ENCODE data around the gene SMOC1. TPM values are rescaled to one million over a fixed set of nuclear protein-coding genes. Genes with fewer than 3 reads are reported as not detected.

SMOC1 gene
- total and polyA plus RNA-seq, 2 of the 8 experiments (the other 6 are each of a cell fraction or from before 2014, with no cell fraction given) = 1.6 to 2.4 TPM

DNA sequence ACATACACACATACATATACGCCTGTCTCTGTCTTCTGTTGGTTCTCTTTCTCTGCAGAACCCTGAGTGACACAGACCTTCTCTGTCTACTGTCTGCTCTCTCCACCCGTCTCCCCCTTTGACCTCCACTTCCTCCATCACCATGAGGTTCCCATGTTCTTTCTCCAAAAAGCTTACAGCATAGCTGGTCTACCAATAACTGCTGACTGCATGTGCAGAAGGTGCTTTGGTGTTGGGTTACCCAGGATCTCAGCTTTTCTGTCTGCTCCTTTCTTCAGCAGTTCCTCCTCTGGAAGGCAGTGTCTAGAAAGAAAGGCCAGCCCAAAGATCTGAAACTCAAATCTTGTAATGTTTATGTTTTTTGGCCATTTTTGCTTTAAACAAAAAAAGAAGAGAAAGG lies 125.6 kb downstream of the SMOC1 start:
- no peaks in the 10 kb centered on the region for H3K79me2 ChIP-seq (ENCODE audit: control insufficient read depth in 1 of 2, insufficient read depth in 2 of 2, low read length in 2 of 2)
- H3K27me3 ChIP-seq (replicated peaks in 1 of 4; ENCODE audit: control insufficient read depth in 3 of 4, extremely low read depth in 1 of 4, insufficient read depth in 3 of 4, low read length in 3 of 4) = no peaks in the 10 kb centered on the region
- H4K91ac ChIP-seq (replicated peaks; ENCODE audit: insufficient read length, low read length) = no peak overlapping the region
- ChIA-PET CTCF (ENCODE audit: partially characterized antibody) (interaction anchor here (1.0 to 1.1 kb wide), 2 partner anchors 9 to 15 kb away, joined by 4 to 5 read pairs; no protein-coding TSS in a partner anchor), POLR2A (ENCODE audit: partially characterized antibody) (no interaction called here)
- no peak overlapping the region for H3K18ac ChIP-seq (ENCODE audit: extremely low read depth, low read length)
- H3K14ac ChIP-seq (ENCODE audit: insufficient read length) = no peak overlapping the region
- no peaks in the 10 kb centered on the region for H3K36me3 ChIP-seq (ENCODE audit: control insufficient read depth in 2 of 4, insufficient read depth in 4 of 4, low read length in 3 of 4)
- no peak overlapping the region for H2BK15ac ChIP-seq (ENCODE audit: low read length)
- DNase-seq (ENCODE audit: low read depth in 1 of 2, low spot score in 2 of 2) (no peak), FAIRE-seq (no peak)
- no peak overlapping the region for H3K27ac ChIP-seq (ENCODE audit: low read depth, low read length)
- no peak overlapping the region for H2BK120ac ChIP-seq (replicated peaks; ENCODE audit: low read depth, low read length)
- H2BK20ac ChIP-seq (ENCODE audit: low read length) = no peak overlapping the region
- no peak overlapping the region for H2BK12ac ChIP-seq (ENCODE audit: low read depth, low read length)
- H3K23ac ChIP-seq (ENCODE audit: insufficient read length) = no peak overlapping the region
- H3K4ac ChIP-seq (replicated peaks; ENCODE audit: insufficient read length, low read depth, low read length) = no peak overlapping the region
- H3K4me1 ChIP-seq (replicated peaks in 1 of 4; ENCODE audit: control insufficient read depth in 3 of 4, insufficient read depth in 4 of 4, low read length in 3 of 4) = peaks cover 0 to 8% (median 5%) of the 10 kb centered on the region in 4 experiments; a peak in 3 of 7 replicates
- no peak overlapping the region for H4K8ac ChIP-seq (ENCODE audit: extremely low read depth, insufficient read depth, low read length)
- H2AFZ ChIP-seq (ENCODE audit: low read length) = no peak overlapping the region
- no peaks in the 10 kb centered on the region for H4K20me1 ChIP-seq (replicated peaks in 1 of 2; ENCODE audit: control insufficient read depth in 1 of 2, insufficient read depth in 2 of 2, low read length in 2 of 2)
- H3K4me3 ChIP-seq (ENCODE audit: extremely low read depth in 1 of 4, insufficient read depth in 2 of 4, low read depth in 3 of 4, low read length in 4 of 4) = no peak overlapping the region
- H3K56ac ChIP-seq (replicated peaks; ENCODE audit: insufficient read length, low read depth, low read length) = no peak overlapping the region
- no peak overlapping the region for H2AK5ac ChIP-seq (ENCODE audit: low read depth, low read length)
- 86% methylated on average over 2 of the region's 2 CpGs; no CpG with 5 or more reads in 1 of the 2 experiments for WGBS, 2 experiments (ENCODE audit: extremely low coverage in 1 of 2, insufficient coverage in 1 of 2, insufficient read length in 1 of 2, insufficient replicate concordance in 2 of 2, low coverage in 1 of 2, low lambda C conversion rate in 2 of 2, missing lambda C conversion rate in 1 of 2)
- no peak overlapping the region for H3K4me2 ChIP-seq (ENCODE audit: insufficient read depth in 1 of 2, low read depth in 2 of 2, low read length in 2 of 2)
- H3K23me2 ChIP-seq (ENCODE audit: low read depth, low read length) = no peaks in the 10 kb centered on the region
- no peaks in the 10 kb centered on the region for H3K9me3 ChIP-seq (ENCODE audit: insufficient read depth in 2 of 2, low read depth in 1 of 2, low read length in 1 of 2)
- H4K5ac ChIP-seq (ENCODE audit: insufficient read length, low read depth, low read length) = no peak overlapping the region
- H2BK5ac ChIP-seq (ENCODE audit: low read depth, low read length) = no peak overlapping the region
- no peak for TF ChIP-seq TAF7 (optimal IDR thresholded peaks at IDR 0.05; ENCODE audit: borderline replicate concordance, low read depth, low read length)
- no peak for TF ChIP-seq RBBP5 (IDR thresholded peaks at IDR 0.05; ENCODE audit: borderline replicate concordance, low read depth, low read length)
- no peak for TF ChIP-seq BCL11A (IDR thresholded peaks at IDR 0.05; ENCODE audit: low read depth in 2 of 2, low read length in 2 of 2)
- TF ChIP-seq CHD2 (IDR thresholded peaks at IDR 0.05; ENCODE audit: low read length) = no peak
- TF ChIP-seq CBX5 (IDR thresholded peaks at IDR 0.05; ENCODE audit: low read depth, low read length) = no peak
- TF ChIP-seq RNF2 (IDR thresholded peaks at IDR 0.05; ENCODE audit: borderline replicate concordance, low read depth, low read length, missing control alignments, poor library complexity, severe bottlenecking) = no peak
- no peak for TF ChIP-seq TEAD4 (IDR thresholded peaks at IDR 0.05; ENCODE audit: low read depth, low read length)
- TF ChIP-seq CREB1 (IDR thresholded peaks at IDR 0.05) = no peak
- no peak for TF ChIP-seq CTBP2 (IDR thresholded peaks at IDR 0.05; ENCODE audit: borderline replicate concordance, insufficient read depth, insufficient read length, low read length)
- no peak for TF ChIP-seq MAFK (IDR thresholded peaks at IDR 0.05; ENCODE audit: low read depth, low read length)
- TF ChIP-seq, protein P1, sequence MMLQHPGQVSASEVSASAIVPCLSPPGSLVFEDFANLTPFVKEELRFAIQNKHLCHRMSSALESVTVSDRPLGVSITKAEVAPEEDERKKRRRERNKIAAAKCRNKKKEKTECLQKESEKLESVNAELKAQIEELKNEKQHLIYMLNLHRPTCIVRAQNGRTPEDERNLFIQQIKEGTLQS (IDR thresholded peaks at IDR 0.05; ENCODE audit: insufficient read depth, low read depth, low read length) = no peak
- TF ChIP-seq JUN (IDR thresholded peaks at IDR 0.05; ENCODE audit: low read depth, low read length) = no peak
- no peak for TF ChIP-seq SUZ12 (IDR thresholded peaks at IDR 0.05; ENCODE audit: low read length)
- no peak for TF ChIP-seq PHF8 (conservative IDR thresholded peaks at IDR 0.05; ENCODE audit: low read depth, low read length)
- H3K9ac ChIP-seq (replicated peaks in 1 of 4; ENCODE audit: extremely low read depth in 1 of 4, low read depth in 3 of 4, low read length in 3 of 4) = no peak overlapping the region
- no peaks in the 10 kb centered on the region for H3K79me1 ChIP-seq (ENCODE audit: low read depth, low read length)

Measured in H1 (cell line).